MM.1S (cell line): ENCODE measurements around the gene NKAP.

Experiments used
- DNase-seq: peaks from one replicate; pipeline ENCODE4 v3.0.0-alpha.2; 2015
- H2AFZ ChIP-seq: fragments of 300-600 bp; sonication (generic); 2 replicates; pipeline ENCODE4 v1.6.0; 2016; ENCODE audit warnings: antibody characterized with exemption, low read length
- H3F3A ChIP-seq: fragments of 300-600 bp; sonication (generic); 2 replicates; pipeline ENCODE4 v1.6.1; 2016; ENCODE audit warnings: mild to moderate bottlenecking, antibody characterized with exemption, low read length, moderate library complexity, mixed read lengths; ENCODE audit not compliant: insufficient read depth
- H3K27ac ChIP-seq: fragments of 300-600 bp; sonication (generic); 2 replicates; pipeline ENCODE4 v1.5.1; 2016; ENCODE audit warnings: mild to moderate bottlenecking, low read length
- H3K27me3 ChIP-seq: fragments of 300-600 bp; sonication (generic); replicated peaks from 2 replicates; pipeline ENCODE4 v1.6.0; 2016; ENCODE audit warnings: low read length; ENCODE audit not compliant: insufficient read depth
- H3K36me3 ChIP-seq: fragments of 300-600 bp; sonication (generic); replicated peaks from 2 replicates; pipeline ENCODE4 v1.6.1; 2016; ENCODE audit warnings: mild to moderate bottlenecking, low read length, mixed read lengths; ENCODE audit not compliant: insufficient read depth
- H3K4me1 ChIP-seq: fragments of 300-600 bp; sonication (generic); 2 replicates; pipeline ENCODE4 v1.6.1; 2016; ENCODE audit warnings: low read length, mixed read lengths
- H3K4me2 ChIP-seq: fragments of 300-600 bp; sonication (generic); 2 replicates; pipeline ENCODE4 v1.6.0; 2016; ENCODE audit warnings: low read depth, low read length
- H3K4me3 ChIP-seq: fragments of 300-600 bp; sonication (generic); 2 replicates; pipeline ENCODE4 v1.5.1; 2016; ENCODE audit warnings: low read length, mixed read lengths
- H3K79me2 ChIP-seq: fragments of 300-600 bp; sonication (generic); 2 replicates; pipeline ENCODE4 v1.6.1; 2016; ENCODE audit warnings: mixed run types, low read length, mixed read lengths
- H3K9ac ChIP-seq: fragments of 300-600 bp; sonication (generic); 2 replicates; pipeline ENCODE4 v1.6.1; 2016; ENCODE audit warnings: low read length, mixed read lengths
- H3K9me2 ChIP-seq: fragments of 300-600 bp; sonication (generic); replicated peaks from 2 replicates; pipeline ENCODE4 v1.6.1; 2016; ENCODE audit warnings: mild to moderate bottlenecking, low read length, mixed read lengths; ENCODE audit not compliant: insufficient read depth
- H3K9me3 ChIP-seq: fragments of 300-600 bp; sonication (generic); replicated peaks from 2 replicates; pipeline ENCODE4 v1.6.1; 2016; ENCODE audit warnings: mild to moderate bottlenecking, low read length, mixed read lengths; ENCODE audit not compliant: insufficient read depth
- H4K20me1 ChIP-seq: fragments of 300-600 bp; sonication (generic); 2 replicates; pipeline ENCODE4 v1.6.1; 2016; ENCODE audit warnings: mild to moderate bottlenecking, low read length, moderate library complexity, mixed read lengths; ENCODE audit not compliant: insufficient read depth
- EZH2 ChIP-seq: fragments of 300-600 bp; sonication (generic); optimal IDR thresholded peaks from 2 replicates; pipeline ENCODE3; 2017; ENCODE audit warnings: low read depth, mild to moderate bottlenecking, antibody characterized with exemption, low read length, mixed read lengths
- EZH2phosphoT487 ChIP-seq: fragments of 300-600 bp; sonication (generic); IDR thresholded peaks from 2 replicates; pipeline ENCODE4 v1.6.1; 2018; ENCODE audit warnings: antibody characterized with exemption, low read length
- TF ChIP-seq, protein P1 (sequence below): fragments of 300-600 bp; sonication (generic); IDR thresholded peaks from 2 replicates; pipeline ENCODE4 v1.5.1; 2016; ENCODE audit warnings: antibody characterized with exemption, low read length, mixed read lengths

NKAP gene

DNA sequence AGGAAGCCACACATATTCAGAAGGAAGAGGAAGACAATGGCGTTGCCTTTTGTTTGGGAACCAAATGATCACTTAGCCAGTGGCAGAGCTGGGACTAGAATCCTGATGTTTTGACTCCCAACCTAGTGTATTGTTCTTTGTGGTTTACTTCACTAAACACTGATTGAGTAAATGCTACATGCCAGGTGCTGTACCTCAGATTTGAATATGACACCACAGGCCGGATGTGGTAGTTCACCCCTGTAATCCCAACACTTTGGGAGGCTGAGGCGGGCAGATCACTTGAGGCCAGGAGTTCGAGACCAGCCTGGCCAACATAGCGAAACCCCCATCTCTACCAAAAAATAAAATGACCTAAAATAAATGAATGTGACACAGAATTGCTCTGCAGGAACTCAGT is 63.5 kb downstream of the NKAP start:
- H3K9me2 ChIP-seq = no peaks in the 10 kb centered on the region
- DNase-seq = peak; percentile 80
- H3K9me3 ChIP-seq = no peaks in the 10 kb centered on the region
- peaks cover 10% of the 10 kb centered on the region for H3K79me2 ChIP-seq
- peaks cover 15% of the 10 kb centered on the region for H3K4me1 ChIP-seq
- peaks cover 22% of the 10 kb centered on the region for H3F3A ChIP-seq
- H3K4me2 ChIP-seq = peak overlapping the region; percentile 48; the same call in 1 of the 2 replicates
- H3K9ac ChIP-seq = no peak overlapping the region
- H3K27me3 ChIP-seq = no peaks in the 10 kb centered on the region
- TF ChIP-seq EZH2 = no peak
- TF ChIP-seq EZH2phosphoT487 = no peak
- TF ChIP-seq, protein P1, sequence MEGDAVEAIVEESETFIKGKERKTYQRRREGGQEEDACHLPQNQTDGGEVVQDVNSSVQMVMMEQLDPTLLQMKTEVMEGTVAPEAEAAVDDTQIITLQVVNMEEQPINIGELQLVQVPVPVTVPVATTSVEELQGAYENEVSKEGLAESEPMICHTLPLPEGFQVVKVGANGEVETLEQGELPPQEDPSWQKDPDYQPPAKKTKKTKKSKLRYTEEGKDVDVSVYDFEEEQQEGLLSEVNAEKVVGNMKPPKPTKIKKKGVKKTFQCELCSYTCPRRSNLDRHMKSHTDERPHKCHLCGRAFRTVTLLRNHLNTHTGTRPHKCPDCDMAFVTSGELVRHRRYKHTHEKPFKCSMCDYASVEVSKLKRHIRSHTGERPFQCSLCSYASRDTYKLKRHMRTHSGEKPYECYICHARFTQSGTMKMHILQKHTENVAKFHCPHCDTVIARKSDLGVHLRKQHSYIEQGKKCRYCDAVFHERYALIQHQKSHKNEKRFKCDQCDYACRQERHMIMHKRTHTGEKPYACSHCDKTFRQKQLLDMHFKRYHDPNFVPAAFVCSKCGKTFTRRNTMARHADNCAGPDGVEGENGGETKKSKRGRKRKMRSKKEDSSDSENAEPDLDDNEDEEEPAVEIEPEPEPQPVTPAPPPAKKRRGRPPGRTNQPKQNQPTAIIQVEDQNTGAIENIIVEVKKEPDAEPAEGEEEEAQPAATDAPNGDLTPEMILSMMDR = no peak
- H3K36me3 ChIP-seq = peaks cover 3% of the 10 kb centered on the region; the same call in 1 of the 2 replicates
- H2AFZ ChIP-seq = no peak overlapping the region
- H3K27ac ChIP-seq = peak overlapping the region; percentile 54; the same call in 1 of the 2 replicates
- no peaks in the 10 kb centered on the region for H4K20me1 ChIP-seq
- no peak overlapping the region for H3K4me3 ChIP-seq

DNA sequence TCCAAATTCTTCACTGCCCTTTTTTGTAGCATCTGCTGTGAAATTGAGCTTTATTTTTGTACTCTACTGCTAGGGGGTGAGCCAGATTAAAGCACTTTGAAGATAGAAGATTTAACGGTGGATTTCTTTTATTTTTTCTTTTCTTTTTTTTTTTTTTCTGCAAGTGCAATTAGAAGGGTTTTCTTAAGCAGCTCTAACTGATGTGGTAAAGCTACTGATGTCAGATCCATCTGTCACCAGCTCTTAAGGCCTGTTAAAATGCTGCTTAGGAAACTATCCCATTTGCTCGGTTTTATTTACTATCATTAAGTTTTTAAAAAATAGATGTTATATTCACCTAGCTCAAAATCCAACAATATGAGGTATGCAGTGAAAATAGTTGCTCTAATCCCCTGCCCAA is 64.8 kb downstream of the NKAP start:
- TF ChIP-seq, protein P1 = no peak
- TF ChIP-seq EZH2phosphoT487 (no peak), EZH2 (no peak)
- no peak for DNase-seq
- Histone ChIP-seq H3K79me2 (peaks cover 23% of the 10 kb centered on the region), H3K27me3 (no peaks in the 10 kb centered on the region), H3K9ac (no peak overlapping the region), H4K20me1 (no peaks in the 10 kb centered on the region), H3K4me2 (no peak overlapping the region), H3K9me2 (no peaks in the 10 kb centered on the region), H3K36me3 (peaks cover 3% of the 10 kb centered on the region; the same call in 1 of the 2 replicates), H3K4me3 (no peak overlapping the region), H3K9me3 (no peaks in the 10 kb centered on the region), H3K4me1 (peaks cover 15% of the 10 kb centered on the region), H2AFZ (no peak overlapping the region), H3F3A (peaks cover 22% of the 10 kb centered on the region), H3K27ac (no peak overlapping the region)

- DNase-seq = peak; percentile 88
- no peaks in the 10 kb centered on the region for H3K36me3 ChIP-seq
- H3K9me3 ChIP-seq = no peaks in the 10 kb centered on the region
- H2AFZ ChIP-seq = peak within 1 kb of the TSS; percentile 70
- peaks cover 59% of the 10 kb centered on the region for H3K79me2 ChIP-seq
- TF ChIP-seq, protein P1 = no peak
- no peaks in the 10 kb centered on the region for H3K27me3 ChIP-seq
- peak within 1 kb of the TSS; percentile 93 for H3K27ac ChIP-seq
- H3K9me2 ChIP-seq = no peaks in the 10 kb centered on the region
- peak within 1 kb of the TSS; percentile 78 for H3K4me3 ChIP-seq
- peak within 1 kb of the TSS; percentile 62; the same call in 1 of the 2 replicates for H3K4me2 ChIP-seq
- H4K20me1 ChIP-seq = no peaks in the 10 kb centered on the region
- H3K9ac ChIP-seq = peak within 1 kb of the TSS; percentile 91
- H3F3A ChIP-seq = 0 out of 2 replicates have a peak, but pooled peaks cover 11% of the 10 kb centered on the region
- no peaks in the 10 kb centered on the region for H3K4me1 ChIP-seq
Observed at GRCh38 chrX:119871599-119872395, 71.8 kb downstream of the NKAP start, which contains the start of the genes NDUFA1 and RNF113A. Gene NDUFA1, plus strand, starts transcription at chrX:119871832. Its CDS starts 80 bp downstream, at chrX:119871912. Gene RNF113A, minus strand, starts transcription at chrX:119871733. Its CDS starts 120 bp downstream, at chrX:119871613.
